Measurements from ENCODE around the gene DGCR2.

DGCR2 gene

DNA sequence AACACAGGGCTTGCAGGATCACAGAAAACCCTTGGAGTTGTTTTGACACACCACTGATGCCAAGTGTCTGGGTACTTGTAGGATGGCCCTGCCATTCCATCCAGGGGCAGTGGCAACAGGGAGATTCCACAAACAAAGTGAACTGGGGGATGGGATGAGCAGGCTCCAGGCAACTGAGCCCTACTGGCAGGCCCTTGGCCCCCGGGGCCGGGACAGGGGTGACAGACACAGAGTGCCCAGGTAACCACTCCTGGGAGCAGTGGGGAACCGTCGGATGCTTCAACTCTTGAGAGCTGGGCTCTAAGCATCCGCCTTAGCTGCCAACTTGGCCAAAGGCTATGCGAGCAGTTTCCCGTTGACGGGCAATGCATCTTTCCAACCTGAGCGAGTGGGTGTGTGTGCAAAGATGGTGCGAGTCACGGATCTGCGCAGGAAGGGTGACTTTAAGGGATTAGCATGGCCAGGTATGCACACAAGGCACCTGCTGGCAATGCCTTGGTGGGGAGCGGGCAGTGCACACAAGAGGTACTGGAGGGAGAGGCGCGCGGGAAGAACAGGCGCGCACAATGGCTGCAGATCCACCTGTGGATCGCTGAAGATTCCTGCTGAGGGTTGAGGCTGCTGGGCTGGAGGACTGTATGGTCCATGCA lies 103.1 kb downstream of the DGCR2 start:
- Histone ChIP-seq H3K9ac (ENCODE audit: low read length) (no peak overlapping the region), H3K9me2 (replicated peaks; ENCODE audit: insufficient read depth, low read length) (no peaks in the 10 kb centered on the region), H3F3A (ENCODE audit: insufficient read depth, low read length) (no peaks in the 10 kb centered on the region), H3K4me1 (ENCODE audit: low read length) (no peaks in the 10 kb centered on the region), H3K4me2 (ENCODE audit: low read depth, low read length) (no peak overlapping the region), H3K36me3 (replicated peaks; ENCODE audit: insufficient read depth, low read length) (no peaks in the 10 kb centered on the region), H3K79me2 (ENCODE audit: low read length) (no peaks in the 10 kb centered on the region), H3K27ac (ENCODE audit: low read length) (no peak overlapping the region), H3K27me3 (replicated peaks; ENCODE audit: insufficient read depth, low read length) (peaks cover 33% of the 10 kb centered on the region), H4K20me1 (ENCODE audit: insufficient read depth, low read length) (no peaks in the 10 kb centered on the region), H3K9me3 (replicated peaks; ENCODE audit: insufficient read depth, low read length) (no peaks in the 10 kb centered on the region), H2AFZ (ENCODE audit: low read length) (no peak overlapping the region), H3K4me3 (ENCODE audit: low read length) (no peak overlapping the region)
- TF ChIP-seq EZH2phosphoT487 (IDR thresholded peaks at IDR 0.05; ENCODE audit: low read length) (no peak), EZH2 (optimal IDR thresholded peaks at IDR 0.05; ENCODE audit: low read depth, low read length) (no peak)
- TF ChIP-seq, protein P1, sequence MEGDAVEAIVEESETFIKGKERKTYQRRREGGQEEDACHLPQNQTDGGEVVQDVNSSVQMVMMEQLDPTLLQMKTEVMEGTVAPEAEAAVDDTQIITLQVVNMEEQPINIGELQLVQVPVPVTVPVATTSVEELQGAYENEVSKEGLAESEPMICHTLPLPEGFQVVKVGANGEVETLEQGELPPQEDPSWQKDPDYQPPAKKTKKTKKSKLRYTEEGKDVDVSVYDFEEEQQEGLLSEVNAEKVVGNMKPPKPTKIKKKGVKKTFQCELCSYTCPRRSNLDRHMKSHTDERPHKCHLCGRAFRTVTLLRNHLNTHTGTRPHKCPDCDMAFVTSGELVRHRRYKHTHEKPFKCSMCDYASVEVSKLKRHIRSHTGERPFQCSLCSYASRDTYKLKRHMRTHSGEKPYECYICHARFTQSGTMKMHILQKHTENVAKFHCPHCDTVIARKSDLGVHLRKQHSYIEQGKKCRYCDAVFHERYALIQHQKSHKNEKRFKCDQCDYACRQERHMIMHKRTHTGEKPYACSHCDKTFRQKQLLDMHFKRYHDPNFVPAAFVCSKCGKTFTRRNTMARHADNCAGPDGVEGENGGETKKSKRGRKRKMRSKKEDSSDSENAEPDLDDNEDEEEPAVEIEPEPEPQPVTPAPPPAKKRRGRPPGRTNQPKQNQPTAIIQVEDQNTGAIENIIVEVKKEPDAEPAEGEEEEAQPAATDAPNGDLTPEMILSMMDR (IDR thresholded peaks at IDR 0.05; ENCODE audit: low read length): no peak
- DNase-seq: no peak

DNA sequence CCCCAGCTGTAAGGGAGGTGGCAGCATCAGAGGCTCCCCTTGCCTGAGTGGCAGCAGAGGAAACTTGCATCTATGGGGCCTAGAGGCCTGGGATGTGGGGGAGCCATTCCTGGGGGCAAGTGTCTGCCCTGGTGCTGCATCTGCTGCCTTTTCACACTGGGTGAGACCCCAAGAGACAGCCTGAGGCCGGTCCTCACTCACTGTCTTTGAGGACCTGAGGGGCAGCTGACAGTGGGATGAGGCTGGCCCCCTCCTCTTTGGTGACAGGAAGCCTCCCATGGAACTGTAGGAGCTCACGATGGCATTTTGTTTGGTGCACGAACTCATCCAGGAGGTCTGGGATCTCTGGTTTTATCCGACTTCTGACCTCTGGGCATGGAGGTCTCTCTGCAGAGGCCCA lies 104.0 kb downstream of the DGCR2 start:
- Histone ChIP-seq H3K36me3 (replicated peaks; ENCODE audit: insufficient read depth, low read length) (no peaks in the 10 kb centered on the region), H3K27ac (ENCODE audit: low read length) (no peak overlapping the region), H4K20me1 (ENCODE audit: insufficient read depth, low read length) (no peaks in the 10 kb centered on the region), H3F3A (ENCODE audit: insufficient read depth, low read length) (no peaks in the 10 kb centered on the region), H3K4me2 (ENCODE audit: low read depth, low read length) (no peak overlapping the region), H3K4me3 (ENCODE audit: low read length) (no peak overlapping the region), H2AFZ (ENCODE audit: low read length) (no peak overlapping the region), H3K4me1 (ENCODE audit: low read length) (no peaks in the 10 kb centered on the region), H3K79me2 (ENCODE audit: low read length) (no peaks in the 10 kb centered on the region), H3K27me3 (replicated peaks; ENCODE audit: insufficient read depth, low read length) (peaks cover 33% of the 10 kb centered on the region), H3K9me2 (replicated peaks; ENCODE audit: insufficient read depth, low read length) (no peaks in the 10 kb centered on the region), H3K9ac (ENCODE audit: low read length) (no peak overlapping the region), H3K9me3 (replicated peaks; ENCODE audit: insufficient read depth, low read length) (no peaks in the 10 kb centered on the region)
- no peak for DNase-seq
- TF ChIP-seq, protein P1 (IDR thresholded peaks at IDR 0.05; ENCODE audit: low read length): no peak
- TF ChIP-seq EZH2 (optimal IDR thresholded peaks at IDR 0.05; ENCODE audit: low read depth, low read length): no peak
- TF ChIP-seq EZH2phosphoT487 (IDR thresholded peaks at IDR 0.05; ENCODE audit: low read length): no peak

DNA sequence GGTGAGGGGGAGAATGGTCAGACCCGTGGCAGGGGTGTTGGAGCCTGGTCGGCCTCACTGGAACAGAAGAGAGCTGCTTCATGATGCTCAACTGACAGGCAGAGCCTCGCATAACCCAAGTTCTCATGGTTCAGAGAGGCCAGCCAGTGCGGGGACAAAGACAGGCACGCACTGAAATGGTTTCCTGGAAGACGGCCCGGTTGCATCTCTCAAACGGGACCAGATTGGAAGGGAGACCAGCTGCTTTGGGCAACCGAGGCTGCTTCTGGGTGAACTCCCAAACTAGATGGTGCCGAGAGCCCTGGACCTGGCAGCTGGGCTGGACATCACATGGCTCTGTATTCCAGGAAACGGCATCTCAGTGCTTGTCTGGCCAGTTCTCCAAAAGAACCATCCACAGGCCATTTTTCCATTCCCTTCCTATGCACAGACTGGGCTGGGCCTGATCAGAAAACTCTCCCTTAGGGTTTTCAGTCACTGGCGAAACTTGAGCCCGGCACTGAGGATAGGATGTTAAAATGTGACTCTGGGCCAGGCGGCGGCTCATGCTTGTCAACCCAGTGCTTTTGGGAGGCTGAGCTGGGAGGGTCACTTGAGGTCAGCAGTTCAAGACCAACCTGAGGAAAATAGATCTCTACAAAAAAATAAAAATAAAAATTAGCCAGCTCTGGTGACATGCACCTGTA lies 106.0 kb downstream of the DGCR2 start:
- no peak overlapping the region for H3K27ac ChIP-seq (ENCODE audit: low read length)
- H3K4me1 ChIP-seq (ENCODE audit: low read length): no peaks in the 10 kb centered on the region
- H3K36me3 ChIP-seq (replicated peaks; ENCODE audit: insufficient read depth, low read length): no peaks in the 10 kb centered on the region
- H4K20me1 ChIP-seq (ENCODE audit: insufficient read depth, low read length): no peaks in the 10 kb centered on the region
- no peaks in the 10 kb centered on the region for H3F3A ChIP-seq (ENCODE audit: insufficient read depth, low read length)
- H3K9ac ChIP-seq (ENCODE audit: low read length): no peak overlapping the region
- H3K4me3 ChIP-seq (ENCODE audit: low read length): no peak overlapping the region
- H3K9me3 ChIP-seq (replicated peaks; ENCODE audit: insufficient read depth, low read length): no peaks in the 10 kb centered on the region
- H3K4me2 ChIP-seq (ENCODE audit: low read depth, low read length): no peak overlapping the region
- no peak for DNase-seq
- peaks cover 19% of the 10 kb centered on the region for H3K27me3 ChIP-seq (replicated peaks; ENCODE audit: insufficient read depth, low read length)
- no peaks in the 10 kb centered on the region for H3K79me2 ChIP-seq (ENCODE audit: low read length)
- H3K9me2 ChIP-seq (replicated peaks; ENCODE audit: insufficient read depth, low read length): no peaks in the 10 kb centered on the region
- TF ChIP-seq, protein P1 (IDR thresholded peaks at IDR 0.05; ENCODE audit: low read length): no peak
- TF ChIP-seq EZH2phosphoT487 (IDR thresholded peaks at IDR 0.05; ENCODE audit: low read length) (no peak), EZH2 (optimal IDR thresholded peaks at IDR 0.05; ENCODE audit: low read depth, low read length) (no peak)
- H2AFZ ChIP-seq (ENCODE audit: low read length): no peak overlapping the region
